ENCODE measurements around the gene SRMS.
A peak's percentile ranks its signal among the peaks of the same experiment; 100 is the strongest.

Gene SRMS

GRCh38 chr20:63536997-63537524 lies 10.5 kb downstream of the SRMS start, which contains the start of gene PTK6:
Gene PTK6 (minus strand): TSS chr20:63537376. CDS start chr20:63537314, 62 bp downstream.
- DNase-seq, result no peak

GRCh38 chr20:63536241-63536977 lies 11.1 kb downstream of the SRMS start:
- peak; percentile 71 for DNase-seq

GRCh38 chr20:63534831-63535651 lies 12.5 kb downstream of the SRMS start:
- DNase-seq, result peak; percentile 46

- DNase-seq, result no peak
Measured at GRCh38 chr20:63534427-63534830, 13.1 kb downstream of the SRMS start.

GRCh38 chr20:63533871-63534393 lies 13.6 kb downstream of the SRMS start:
- DNase-seq, result no peak

GRCh38 chr20:63533388-63533787 lies 14.2 kb downstream of the SRMS start:
- no peak for DNase-seq

- DNase-seq, result no peak
Measured at GRCh38 chr20:63532449-63532971, 15.0 kb downstream of the SRMS start.

- no peak for DNase-seq
Measured at GRCh38 chr20:63531686-63532448, 15.7 kb downstream of the SRMS start.

GRCh38 chr20:63530788-63531160 lies 16.8 kb downstream of the SRMS start:
- DNase-seq, result no peak

GRCh38 chr20:63529861-63530787 lies 17.4 kb downstream of the SRMS start:
- DNase-seq, result no peak

- DNase-seq, result no peak
Measured at GRCh38 chr20:63529180-63529860, 18.2 kb downstream of the SRMS start.

GRCh38 chr20:63527184-63527583 lies 20.4 kb downstream of the SRMS start:
- no peak for DNase-seq

- no peak for DNase-seq
Measured at GRCh38 chr20:63525971-63526370, 21.6 kb downstream of the SRMS start.

- no peak for DNase-seq
Measured at GRCh38 chr20:63525185-63525584, 22.4 kb downstream of the SRMS start.

- DNase-seq, result no peak
Measured at GRCh38 chr20:63522981-63523611, 24.5 kb downstream of the SRMS start.

GRCh38 chr20:63522091-63522868 lies 25.3 kb downstream of the SRMS start:
- no peak for DNase-seq

GRCh38 chr20:63521602-63522001 lies 25.9 kb downstream of the SRMS start:
- no peak for DNase-seq

- DNase-seq, result peak; percentile 74
Measured at GRCh38 chr20:63520934-63521601, 26.5 kb downstream of the SRMS start.

- peak; percentile 79 for DNase-seq
Measured at GRCh38 chr20:63520504-63520933, 27.0 kb downstream of the SRMS start, which contains the start of gene PPDPF. Gene PPDPF (plus strand): TSS chr20:63520765. CDS start chr20:63521309, 544 bp downstream.
